Stimulated activated naive B cell treated with anti-CD40 and anti-IgM and Interleukin-4, amounts not matched to agents 10 μg/mL and 1 μg/mL and 100 μg/mL, for 72 hours (primary cell): ENCODE results near the gene UBE2E3.

Experiments
- ATAC-seq, 2 donors: fragments of 150-1000 bp; cut with Tn5 transposase; replicated peaks; 2 replicates each; pipeline ENCODE4 v1.10.0; 2021; ENCODE audit warnings: moderate library complexity in 1 of 2
- DNase-seq: peaks from one replicate; pipeline ENCODE4 v3.0.0; 2021
- H3K27ac Mint-ChIP-seq: one replicate; pipeline ENCODE4 v1.8.0; 2022; ENCODE audit warnings: mild to moderate bottlenecking, mixed read lengths
- H3K27me3 Mint-ChIP-seq, 2 donors: one replicate each; pipeline ENCODE4 v1.8.0; 2022; ENCODE audit warnings: mixed read lengths in 2 of 2
- H3K36me3 Mint-ChIP-seq, 2 donors: one replicate each; pipeline ENCODE4 v1.8.0; 2022; ENCODE audit warnings: mixed read lengths in 2 of 2, mild to moderate bottlenecking in 1 of 2
- H3K4me1 Mint-ChIP-seq, 2 donors: one replicate each; pipeline ENCODE4 v1.8.0; 2022; ENCODE audit warnings: mixed read lengths in 2 of 2, mild to moderate bottlenecking in 1 of 2
- H3K4me3 Mint-ChIP-seq, 2 donors: one replicate each; pipeline ENCODE4 v1.8.0; 2022; ENCODE audit warnings: mild to moderate bottlenecking in 2 of 2, mixed read lengths in 2 of 2, moderate library complexity in 1 of 2
- H3K9me3 Mint-ChIP-seq, 2 donors: one replicate each; pipeline ENCODE4 v1.8.0; 2022; ENCODE audit warnings: mixed read lengths in 2 of 2, mild to moderate bottlenecking in 1 of 2

Gene UBE2E3

GRCh38 chr2:180990337-180990736 lies 9.9 kb downstream of the UBE2E3 start:
- H3K36me3 Mint-ChIP-seq, result peaks cover 16 to 18% of the 10 kb centered on the region in 2 donors
- H3K4me3 Mint-ChIP-seq, result no peak overlapping the region
- ATAC-seq (no peak), DNase-seq (no peak)
- no peak overlapping the region for H3K27ac Mint-ChIP-seq
- no peaks in the 10 kb centered on the region for H3K27me3 Mint-ChIP-seq
- peaks cover 5 to 13% of the 10 kb centered on the region in 2 donors for H3K4me1 Mint-ChIP-seq
- no peaks in the 10 kb centered on the region for H3K9me3 Mint-ChIP-seq

GRCh38 chr2:180990794-180991193 lies 10.4 kb downstream of the UBE2E3 start:
- ATAC-seq, result no peak
- no peak overlapping the region for H3K27ac Mint-ChIP-seq

GRCh38 chr2:180991361-180991760 lies 11.0 kb downstream of the UBE2E3 start:
- H3K4me1 Mint-ChIP-seq, result peaks cover 2 to 12% of the 10 kb centered on the region in 2 donors
- peaks cover 14 to 18% of the 10 kb centered on the region in 2 donors for H3K36me3 Mint-ChIP-seq
- no peak overlapping the region for H3K27ac Mint-ChIP-seq
- DNase-seq, result no peak
- ATAC-seq, result no peak
- no peak overlapping the region for H3K4me3 Mint-ChIP-seq
- no peaks in the 10 kb centered on the region for H3K9me3 Mint-ChIP-seq
- no peaks in the 10 kb centered on the region for H3K27me3 Mint-ChIP-seq

More at GRCh38 chr2:180990794-180991193, 10.4 kb downstream of the UBE2E3 start:
- Mint-ChIP-seq H3K27me3 (no peaks in the 10 kb centered on the region), H3K4me1 (peaks cover 5 to 15% of the 10 kb centered on the region in 2 donors), H3K36me3 (peaks cover 16 to 18% of the 10 kb centered on the region in 2 donors), H3K9me3 (no peaks in the 10 kb centered on the region), H3K4me3 (no peak overlapping the region)
- DNase-seq, result no peak

- Mint-ChIP-seq H3K9me3 (no peaks in the 10 kb centered on the region), H3K4me3 (no peak overlapping the region), H3K4me1 (peaks cover 2 to 12% of the 10 kb centered on the region in 2 donors), H3K27ac (no peak overlapping the region), H3K27me3 (no peaks in the 10 kb centered on the region), H3K36me3 (peaks cover 14 to 18% of the 10 kb centered on the region in 2 donors)
- ATAC-seq (no peak), DNase-seq (no peak)
Observed at GRCh38 chr2:180991820-180992219, 11.4 kb downstream of the UBE2E3 start.

- H3K36me3 Mint-ChIP-seq, result peaks cover 17 to 19% of the 10 kb centered on the region in 2 donors
- DNase-seq, result no peak
- H3K4me3 Mint-ChIP-seq, result no peak overlapping the region
Observed at GRCh38 chr2:180992994-180993393, 12.6 kb downstream of the UBE2E3 start.

GRCh38 chr2:180999274-180999964 lies 19.0 kb downstream of the UBE2E3 start:
- Mint-ChIP-seq H3K9me3 (no peaks in the 10 kb centered on the region), H3K27ac (no peak overlapping the region), H3K4me3 (no peak overlapping the region), H3K4me1 (peaks cover 6 to 9% of the 10 kb centered on the region in 2 donors), H3K27me3 (no peaks in the 10 kb centered on the region), H3K36me3 (peaks cover 4 to 11% of the 10 kb centered on the region in 2 donors)
- no peak for ATAC-seq
- no peak for DNase-seq

More at GRCh38 chr2:180992994-180993393, 12.6 kb downstream of the UBE2E3 start:
- ATAC-seq, result no peak
- Mint-ChIP-seq H3K27ac (no peak overlapping the region), H3K27me3 (no peaks in the 10 kb centered on the region), H3K4me1 (peaks cover 2 to 12% of the 10 kb centered on the region in 2 donors), H3K9me3 (no peaks in the 10 kb centered on the region)

GRCh38 chr2:181004647-181005325 lies 24.4 kb downstream of the UBE2E3 start:
- no peak overlapping the region for H3K27ac Mint-ChIP-seq
- no peaks in the 10 kb centered on the region for H3K9me3 Mint-ChIP-seq
- H3K4me3 Mint-ChIP-seq, result no peak overlapping the region
- peaks cover 12 to 13% of the 10 kb centered on the region in 2 donors for H3K4me1 Mint-ChIP-seq
- no peaks in the 10 kb centered on the region for H3K27me3 Mint-ChIP-seq
- peaks cover 0 to 7% of the 10 kb centered on the region in 2 donors for H3K36me3 Mint-ChIP-seq
- ATAC-seq (no peak), DNase-seq (no peak)

- no peaks in the 10 kb centered on the region for H3K9me3 Mint-ChIP-seq
- H3K27me3 Mint-ChIP-seq, result no peaks in the 10 kb centered on the region
- H3K36me3 Mint-ChIP-seq, result peaks cover 0 to 7% of the 10 kb centered on the region in 2 donors
- peaks cover 15 to 17% of the 10 kb centered on the region in 2 donors for H3K4me1 Mint-ChIP-seq
- DNase-seq (no peak), ATAC-seq (no peak)
- H3K4me3 Mint-ChIP-seq, result no peak overlapping the region
- H3K27ac Mint-ChIP-seq, result no peak overlapping the region
Observed at GRCh38 chr2:181005326-181005655, 24.9 kb downstream of the UBE2E3 start.

GRCh38 chr2:181005809-181006208 lies 25.4 kb downstream of the UBE2E3 start:
- H3K4me1 Mint-ChIP-seq, result peaks cover 15 to 18% of the 10 kb centered on the region in 2 donors
- no peak overlapping the region for H3K4me3 Mint-ChIP-seq
- DNase-seq (no peak), ATAC-seq (no peak)
- H3K27me3 Mint-ChIP-seq, result no peaks in the 10 kb centered on the region
- H3K36me3 Mint-ChIP-seq, result peaks cover 0 to 7% of the 10 kb centered on the region in 2 donors
- no peak overlapping the region for H3K27ac Mint-ChIP-seq
- H3K9me3 Mint-ChIP-seq, result no peaks in the 10 kb centered on the region

- Mint-ChIP-seq H3K9me3 (no peaks in the 10 kb centered on the region), H3K27ac (no peak overlapping the region), H3K4me1 (peaks cover 14 to 18% of the 10 kb centered on the region in 2 donors), H3K27me3 (no peaks in the 10 kb centered on the region), H3K36me3 (peaks cover 0 to 4% of the 10 kb centered on the region in 2 donors), H3K4me3 (no peak overlapping the region)
- ATAC-seq, result no peak
- no peak for DNase-seq
Observed at GRCh38 chr2:181007086-181007837, 26.9 kb downstream of the UBE2E3 start.

- peaks cover 16 to 22% of the 10 kb centered on the region in 2 donors for H3K4me1 Mint-ChIP-seq
- no peak for ATAC-seq
- DNase-seq, result no peak
- no peaks in the 10 kb centered on the region for H3K9me3 Mint-ChIP-seq
- peaks cover 0 to 4% of the 10 kb centered on the region in 2 donors for H3K36me3 Mint-ChIP-seq
- H3K27me3 Mint-ChIP-seq, result no peaks in the 10 kb centered on the region
- H3K27ac Mint-ChIP-seq, result no peak overlapping the region
- no peak overlapping the region for H3K4me3 Mint-ChIP-seq
Observed at GRCh38 chr2:181008407-181008806, 28.0 kb downstream of the UBE2E3 start.

GRCh38 chr2:181021199-181021789 lies 40.9 kb downstream of the UBE2E3 start:
- peaks cover 2 to 4% of the 10 kb centered on the region in 2 donors for H3K36me3 Mint-ChIP-seq
- H3K27me3 Mint-ChIP-seq, result no peaks in the 10 kb centered on the region
- no peak overlapping the region for H3K4me3 Mint-ChIP-seq
- H3K4me1 Mint-ChIP-seq, result peaks cover 2 to 13% of the 10 kb centered on the region in 2 donors
- H3K9me3 Mint-ChIP-seq, result peaks cover 0 to 3% of the 10 kb centered on the region in 2 donors
- ATAC-seq (no peak), DNase-seq (no peak)
- no peak overlapping the region for H3K27ac Mint-ChIP-seq

GRCh38 chr2:181022652-181023051 lies 42.2 kb downstream of the UBE2E3 start:
- Mint-ChIP-seq H3K4me3 (no peak overlapping the region), H3K9me3 (peaks cover 0 to 3% of the 10 kb centered on the region in 2 donors), H3K27ac (no peak overlapping the region), H3K4me1 (peaks cover 2 to 8% of the 10 kb centered on the region in 2 donors), H3K36me3 (peaks cover 2 to 4% of the 10 kb centered on the region in 2 donors), H3K27me3 (no peaks in the 10 kb centered on the region)
- ATAC-seq, result no peak
- DNase-seq, result no peak

GRCh38 chr2:181025004-181025403 lies 44.6 kb downstream of the UBE2E3 start:
- ATAC-seq (no peak), DNase-seq (no peak)
- peaks cover 0 to 3% of the 10 kb centered on the region in 2 donors for H3K9me3 Mint-ChIP-seq
- H3K4me3 Mint-ChIP-seq, result no peak overlapping the region
- peaks cover 0 to 2% of the 10 kb centered on the region in 2 donors for H3K4me1 Mint-ChIP-seq
- no peak overlapping the region for H3K27ac Mint-ChIP-seq
- H3K36me3 Mint-ChIP-seq, result peaks cover 2 to 4% of the 10 kb centered on the region in 2 donors
- H3K27me3 Mint-ChIP-seq, result no peaks in the 10 kb centered on the region
